ENCODE results near the gene SEPTIN8.
"Not testable (repeated sequence)": the region's sequence is repeated elsewhere in the genome, so short reads cannot be mapped to it uniquely, and the experiment has no call there.

DNA sequence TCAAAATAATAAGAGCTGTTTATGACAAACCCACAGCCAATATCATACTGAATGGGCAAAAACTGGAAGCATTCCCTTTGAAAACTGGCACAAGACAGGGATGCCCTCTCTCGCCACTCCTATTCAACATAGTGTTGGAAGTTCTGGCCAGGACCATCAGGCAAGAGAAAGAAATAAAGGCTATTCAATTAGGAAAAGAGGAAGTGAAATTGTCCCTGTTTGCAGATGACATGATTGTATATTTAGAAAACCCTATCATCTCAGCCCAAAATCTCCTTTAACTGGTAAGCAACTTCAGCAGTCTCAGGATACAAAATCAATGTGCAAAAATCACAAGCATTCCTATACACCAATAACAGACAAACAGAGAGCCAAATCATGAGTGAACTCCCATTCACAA lies 27.2 kb upstream of the SEPTIN8 start:
- TF ChIP-seq POLR2A, POLR2AphosphoS5, TAF1 (IDR thresholded peaks at IDR 0.05; ENCODE audit: low read depth, low read length): not testable (repeated sequence)
